ENCODE data around the gene PHACTR1. TPM values are rescaled to one million over a fixed set of nuclear protein-coding genes. Genes with fewer than 3 reads are reported as not detected.

Gene PHACTR1
- total RNA-seq, 1 donor = 0.43 TPM

DNA sequence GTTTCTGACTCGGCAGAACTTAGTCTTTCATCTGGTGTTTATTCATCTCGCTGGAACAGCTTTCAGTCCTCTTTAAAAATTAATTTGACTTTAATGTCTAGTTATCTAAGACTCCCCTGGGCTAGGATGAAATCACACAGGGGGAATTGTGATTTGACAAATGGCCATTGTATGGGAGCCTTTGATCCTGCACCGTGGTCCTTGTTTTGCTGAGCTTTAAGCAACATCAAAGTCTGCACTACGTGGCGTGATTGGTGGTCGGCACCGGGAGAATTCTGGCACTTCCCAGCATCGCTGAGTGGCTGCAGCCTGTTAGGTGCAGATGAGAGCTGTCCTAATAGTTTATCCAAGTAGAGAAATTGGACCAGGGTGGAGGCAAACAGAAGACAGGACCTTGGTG lies 464.8 kb downstream of the PHACTR1 start:
- no peak overlapping the region for H3K4me3 ChIP-seq (ENCODE audit: low read depth, low read length)
- TF ChIP-seq, protein P1, sequence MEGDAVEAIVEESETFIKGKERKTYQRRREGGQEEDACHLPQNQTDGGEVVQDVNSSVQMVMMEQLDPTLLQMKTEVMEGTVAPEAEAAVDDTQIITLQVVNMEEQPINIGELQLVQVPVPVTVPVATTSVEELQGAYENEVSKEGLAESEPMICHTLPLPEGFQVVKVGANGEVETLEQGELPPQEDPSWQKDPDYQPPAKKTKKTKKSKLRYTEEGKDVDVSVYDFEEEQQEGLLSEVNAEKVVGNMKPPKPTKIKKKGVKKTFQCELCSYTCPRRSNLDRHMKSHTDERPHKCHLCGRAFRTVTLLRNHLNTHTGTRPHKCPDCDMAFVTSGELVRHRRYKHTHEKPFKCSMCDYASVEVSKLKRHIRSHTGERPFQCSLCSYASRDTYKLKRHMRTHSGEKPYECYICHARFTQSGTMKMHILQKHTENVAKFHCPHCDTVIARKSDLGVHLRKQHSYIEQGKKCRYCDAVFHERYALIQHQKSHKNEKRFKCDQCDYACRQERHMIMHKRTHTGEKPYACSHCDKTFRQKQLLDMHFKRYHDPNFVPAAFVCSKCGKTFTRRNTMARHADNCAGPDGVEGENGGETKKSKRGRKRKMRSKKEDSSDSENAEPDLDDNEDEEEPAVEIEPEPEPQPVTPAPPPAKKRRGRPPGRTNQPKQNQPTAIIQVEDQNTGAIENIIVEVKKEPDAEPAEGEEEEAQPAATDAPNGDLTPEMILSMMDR (IDR thresholded peaks at IDR 0.05; ENCODE audit: insufficient read depth, low read depth, low read length) = no peak
- no peak for DNase-seq (ENCODE audit: low read depth)

DNA sequence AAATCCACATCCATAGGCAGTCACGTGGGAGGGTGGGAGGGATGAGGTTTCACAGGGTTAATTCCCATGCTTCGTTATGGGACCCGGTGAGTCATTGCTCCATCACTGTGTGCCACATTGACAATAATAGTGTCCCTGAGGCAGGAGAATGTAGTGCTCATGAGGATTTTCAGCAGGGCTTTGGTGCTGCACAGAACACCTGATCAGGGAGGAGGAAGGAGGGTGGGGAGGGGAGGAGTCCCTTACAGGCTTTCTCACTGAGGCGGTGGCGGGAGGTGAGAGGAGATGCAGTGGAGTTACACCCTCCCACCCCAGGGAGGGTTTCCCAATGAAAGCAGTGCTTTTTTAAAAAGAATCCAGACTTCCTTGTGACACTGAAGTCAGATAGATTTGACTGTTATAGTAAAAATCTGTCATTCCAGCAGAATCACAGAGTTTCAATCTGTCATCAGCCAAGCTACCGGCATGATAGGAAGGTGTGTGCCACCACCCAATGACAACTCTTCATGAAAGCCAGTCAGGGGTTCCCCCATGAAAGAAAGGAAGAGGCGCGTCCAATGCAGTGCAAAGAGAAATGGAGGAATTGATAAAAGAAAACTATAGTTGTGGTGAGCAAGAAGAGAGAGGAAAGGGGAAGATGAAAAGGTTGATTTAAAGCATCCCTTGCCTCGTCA lies 467.0 kb downstream of the PHACTR1 start:
- TF ChIP-seq, protein P1 (IDR thresholded peaks at IDR 0.05; ENCODE audit: insufficient read depth, low read depth, low read length) = no peak
- DNase-seq (ENCODE audit: low read depth) = no peak
- H3K4me3 ChIP-seq (ENCODE audit: low read depth, low read length) = no peak overlapping the region

DNA sequence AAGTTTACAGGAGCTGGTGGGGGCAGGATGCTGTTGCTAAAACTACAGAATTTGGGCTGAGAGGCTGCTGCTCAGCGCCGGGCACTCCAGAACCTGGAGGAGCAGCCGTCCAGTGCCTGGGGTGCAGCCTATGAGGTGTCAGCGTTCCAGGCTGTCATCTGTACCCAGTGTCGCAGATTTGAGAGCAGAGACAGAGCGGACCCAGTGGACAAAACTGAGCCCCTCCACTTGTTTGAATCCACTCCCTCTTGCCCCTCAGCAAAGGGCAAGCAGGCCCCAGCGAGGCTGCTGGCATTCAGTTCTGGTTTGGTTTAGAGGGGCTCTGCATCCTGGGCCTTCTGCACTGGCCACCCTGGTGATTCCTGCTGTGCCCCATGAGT lies 467.5 kb downstream of the PHACTR1 start:
- TF ChIP-seq, protein P1 (IDR thresholded peaks at IDR 0.05; ENCODE audit: insufficient read depth, low read depth, low read length) = no peak
- DNase-seq (ENCODE audit: low read depth) = no peak
- no peak overlapping the region for H3K4me3 ChIP-seq (ENCODE audit: low read depth, low read length)

DNA sequence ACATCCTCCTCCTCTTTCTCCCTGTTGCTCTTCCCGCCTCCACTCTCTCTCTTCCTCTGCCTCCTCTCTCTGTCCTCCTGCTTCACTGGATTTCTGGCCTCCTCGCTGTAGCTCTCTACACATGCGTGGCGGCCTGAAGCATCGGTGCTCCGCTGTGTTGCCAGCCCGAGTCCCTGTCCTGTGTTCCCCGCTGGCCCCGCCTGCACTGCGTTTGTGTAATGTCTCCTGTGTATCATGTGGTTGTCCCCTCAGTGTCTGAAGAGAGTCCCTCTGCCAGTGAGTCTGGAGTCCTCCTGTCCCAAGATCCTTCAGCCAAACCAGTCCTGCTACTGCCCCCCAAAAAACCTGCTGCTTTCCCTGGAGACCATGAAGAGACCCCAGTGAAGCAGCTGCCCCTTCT lies 468.0 kb downstream of the PHACTR1 start:
- TF ChIP-seq, protein P1 (IDR thresholded peaks at IDR 0.05; ENCODE audit: insufficient read depth, low read depth, low read length) = no peak
- DNase-seq (ENCODE audit: low read depth) = no peak
- H3K4me3 ChIP-seq (ENCODE audit: low read depth, low read length) = no peak overlapping the region

DNA sequence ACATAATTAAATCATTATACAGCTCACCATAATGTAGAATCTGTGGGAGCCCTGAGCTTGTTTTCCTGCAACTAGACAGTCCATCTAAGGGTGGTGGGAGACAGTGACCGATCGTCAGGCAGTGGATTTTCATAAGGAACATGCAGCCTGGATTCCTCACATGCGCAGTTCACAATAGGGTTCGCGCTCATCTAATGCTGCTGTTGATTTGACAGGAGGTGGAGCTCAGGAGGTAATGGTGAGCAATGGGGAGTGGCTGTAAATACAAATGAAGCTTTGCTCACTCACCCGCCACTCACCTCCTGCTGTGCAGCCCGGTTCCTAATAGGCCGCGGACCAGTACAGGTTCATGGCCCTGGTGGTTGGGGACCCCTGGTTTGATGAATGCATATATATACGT lies 470.3 kb downstream of the PHACTR1 start:
- DNase-seq (ENCODE audit: low read depth) = no peak
- TF ChIP-seq, protein P1 (IDR thresholded peaks at IDR 0.05; ENCODE audit: insufficient read depth, low read depth, low read length) = no peak
- H3K4me3 ChIP-seq (ENCODE audit: low read depth, low read length) = no peak overlapping the region

DNA sequence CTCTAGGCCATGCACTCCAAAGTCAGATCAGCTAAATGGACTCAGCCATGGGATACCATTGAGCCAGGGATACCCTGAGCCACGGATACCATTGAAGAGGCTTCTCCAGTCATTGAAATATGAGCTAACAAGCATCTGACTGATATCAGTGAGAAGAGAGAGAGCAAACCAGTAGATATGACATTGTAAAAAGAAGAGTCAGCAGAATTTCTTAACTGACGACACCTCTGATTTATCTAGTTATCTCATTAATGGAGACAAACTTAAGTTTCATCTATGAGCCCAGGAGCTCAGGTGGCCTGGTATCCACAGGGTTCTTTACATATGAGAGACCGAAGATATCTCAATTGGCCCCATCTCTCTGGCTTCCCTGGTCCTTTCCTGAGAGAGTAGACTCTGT lies 471.1 kb downstream of the PHACTR1 start:
- TF ChIP-seq, protein P1 (IDR thresholded peaks at IDR 0.05; ENCODE audit: insufficient read depth, low read depth, low read length) = no peak
- no peak overlapping the region for H3K4me3 ChIP-seq (ENCODE audit: low read depth, low read length)
- no peak for DNase-seq (ENCODE audit: low read depth)

DNA sequence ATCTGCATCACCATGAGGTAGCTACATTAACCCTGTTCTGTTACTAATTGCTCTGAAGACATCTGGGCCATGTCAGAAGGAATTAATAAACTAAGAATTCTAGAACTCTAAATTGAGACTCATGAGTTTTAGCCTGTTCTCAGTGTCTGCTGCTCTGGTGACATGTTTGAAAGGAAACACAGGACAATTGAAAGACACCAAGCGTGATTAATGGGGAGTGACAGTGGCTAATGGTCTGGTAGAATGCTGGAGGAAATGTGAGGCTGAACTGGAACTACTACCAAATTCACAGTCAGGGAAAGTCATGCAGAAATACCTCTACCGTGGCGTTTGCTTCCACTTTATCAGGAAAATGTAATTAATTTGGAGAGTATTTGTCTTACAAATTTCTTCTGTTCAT lies 471.7 kb downstream of the PHACTR1 start:
- TF ChIP-seq, protein P1 (IDR thresholded peaks at IDR 0.05; ENCODE audit: insufficient read depth, low read depth, low read length) = no peak
- no peak overlapping the region for H3K4me3 ChIP-seq (ENCODE audit: low read depth, low read length)
- no peak for DNase-seq (ENCODE audit: low read depth)
